NB4 (cell line): Measurements from ENCODE around the gene GPR132.

Source experiments
- DNase-seq: peaks from one replicate; pipeline ENCODE4 v3.0.0; 2010; ENCODE audit warnings: low read depth
- H3K4me3 ChIP-seq: one replicate; pipeline ENCODE4 v1.5.1; 2011; ENCODE audit warnings: mild to moderate bottlenecking, low read depth, low read length, moderate library complexity
- MYC ChIP-seq: IDR thresholded peaks from 2 replicates; pipeline ENCODE4 v1.6.1; 2011; ENCODE audit warnings: low read depth, low read length
- POLR2A ChIP-seq: IDR thresholded peaks from 2 replicates; pipeline ENCODE4 v1.6.1; 2011; ENCODE audit warnings: mild to moderate bottlenecking; ENCODE audit not compliant: insufficient read length; ENCODE audit errors: extremely low read depth
- TF ChIP-seq, protein P1 (sequence below): IDR thresholded peaks from one replicate; pipeline ENCODE4 v1.5.1; 2012; ENCODE audit warnings: low read depth, low read length
- TF ChIP-seq, protein P2 (sequence below): IDR thresholded peaks from 2 replicates; pipeline ENCODE4 v1.6.1; 2011; ENCODE audit warnings: low read depth, low read length

Gene GPR132

DNA sequence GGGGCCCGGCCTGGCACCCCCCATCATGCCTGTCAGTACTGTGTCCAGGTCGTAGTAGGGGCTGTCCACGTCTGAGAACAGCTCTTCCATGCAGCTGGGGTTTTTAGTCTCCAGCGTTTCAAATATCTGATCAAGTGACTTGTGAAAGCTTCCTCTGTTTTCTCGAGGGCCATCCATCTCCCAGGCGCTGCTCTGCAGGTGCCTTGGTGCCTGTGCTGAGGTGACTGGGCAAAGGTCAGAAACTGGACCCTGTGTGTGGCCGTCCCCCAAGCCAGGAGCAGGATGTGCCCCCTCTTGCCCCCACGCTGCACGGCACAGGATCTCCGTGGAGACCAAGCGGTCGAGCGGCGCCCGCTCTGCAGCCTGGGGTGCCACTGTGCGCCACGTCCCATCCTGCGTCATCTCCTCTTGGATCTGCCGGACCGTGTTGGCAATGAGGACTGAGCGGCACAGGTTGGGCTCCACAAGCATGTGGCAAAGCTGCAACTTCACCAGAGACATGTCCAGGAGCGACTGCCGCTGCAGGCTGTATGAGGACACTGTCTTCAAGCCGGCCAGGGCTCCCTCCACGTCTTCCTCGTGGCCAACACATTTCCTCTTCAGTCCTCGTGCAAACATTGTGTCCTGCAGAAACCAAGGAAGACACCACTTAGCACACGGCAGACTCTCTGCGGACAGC lies 53.8 kb downstream of the GPR132 start:
- TF ChIP-seq POLR2A (no peak), MYC (no peak)
- TF ChIP-seq, protein P1, sequence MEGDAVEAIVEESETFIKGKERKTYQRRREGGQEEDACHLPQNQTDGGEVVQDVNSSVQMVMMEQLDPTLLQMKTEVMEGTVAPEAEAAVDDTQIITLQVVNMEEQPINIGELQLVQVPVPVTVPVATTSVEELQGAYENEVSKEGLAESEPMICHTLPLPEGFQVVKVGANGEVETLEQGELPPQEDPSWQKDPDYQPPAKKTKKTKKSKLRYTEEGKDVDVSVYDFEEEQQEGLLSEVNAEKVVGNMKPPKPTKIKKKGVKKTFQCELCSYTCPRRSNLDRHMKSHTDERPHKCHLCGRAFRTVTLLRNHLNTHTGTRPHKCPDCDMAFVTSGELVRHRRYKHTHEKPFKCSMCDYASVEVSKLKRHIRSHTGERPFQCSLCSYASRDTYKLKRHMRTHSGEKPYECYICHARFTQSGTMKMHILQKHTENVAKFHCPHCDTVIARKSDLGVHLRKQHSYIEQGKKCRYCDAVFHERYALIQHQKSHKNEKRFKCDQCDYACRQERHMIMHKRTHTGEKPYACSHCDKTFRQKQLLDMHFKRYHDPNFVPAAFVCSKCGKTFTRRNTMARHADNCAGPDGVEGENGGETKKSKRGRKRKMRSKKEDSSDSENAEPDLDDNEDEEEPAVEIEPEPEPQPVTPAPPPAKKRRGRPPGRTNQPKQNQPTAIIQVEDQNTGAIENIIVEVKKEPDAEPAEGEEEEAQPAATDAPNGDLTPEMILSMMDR = no peak
- TF ChIP-seq, protein P2, sequence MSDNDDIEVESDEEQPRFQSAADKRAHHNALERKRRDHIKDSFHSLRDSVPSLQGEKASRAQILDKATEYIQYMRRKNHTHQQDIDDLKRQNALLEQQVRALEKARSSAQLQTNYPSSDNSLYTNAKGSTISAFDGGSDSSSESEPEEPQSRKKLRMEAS = no peak
- H3K4me3 ChIP-seq = no peak overlapping the region
- DNase-seq = no peak

DNA sequence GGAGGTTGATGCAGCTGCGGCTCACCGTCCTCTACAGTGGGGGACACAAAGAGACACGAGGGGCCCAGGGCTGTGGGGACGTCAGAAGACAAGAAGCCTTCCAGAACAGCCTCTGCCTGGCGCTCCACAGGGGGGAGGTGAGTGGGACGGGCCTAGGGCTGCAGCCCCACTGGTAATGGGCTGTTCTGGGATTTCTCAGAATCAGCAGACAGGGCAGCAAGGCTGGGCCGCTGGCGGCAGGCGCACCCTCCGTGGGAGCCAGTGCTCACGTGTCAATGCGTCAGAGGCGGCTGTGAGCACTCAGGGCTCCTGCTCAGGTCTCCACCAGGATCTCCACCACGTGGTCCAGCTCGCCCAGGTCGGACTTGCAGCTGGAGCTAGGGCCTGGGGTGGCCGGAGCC lies 54.3 kb downstream of the GPR132 start:
- TF ChIP-seq, protein P2 = no peak
- TF ChIP-seq, protein P1 = no peak
- TF ChIP-seq POLR2A (no peak), MYC (no peak)
- no peak for DNase-seq
- H3K4me3 ChIP-seq = no peak overlapping the region

DNA sequence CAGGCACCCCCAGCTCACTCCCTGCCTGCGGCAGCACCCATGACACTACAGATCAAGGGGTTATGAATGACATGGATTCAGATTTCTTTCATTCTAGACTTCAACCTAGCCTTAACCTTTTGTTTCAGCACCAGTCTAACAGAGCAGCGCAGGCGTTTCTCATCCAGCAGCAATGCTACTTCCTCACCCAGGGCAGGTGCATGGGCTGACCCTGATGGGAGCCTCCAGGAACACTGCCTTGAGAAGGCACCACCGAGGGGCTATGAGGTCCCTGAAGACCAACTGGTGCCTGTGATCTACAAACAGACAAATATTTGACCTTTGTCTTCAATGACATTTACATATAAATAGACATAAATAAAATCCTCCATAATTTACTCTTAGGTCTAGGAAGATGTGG lies 55.1 kb downstream of the GPR132 start:
- no peak for DNase-seq
- H3K4me3 ChIP-seq = no peak overlapping the region
- TF ChIP-seq, protein P2 = no peak
- TF ChIP-seq MYC = no peak
- no peak for TF ChIP-seq POLR2A

DNA sequence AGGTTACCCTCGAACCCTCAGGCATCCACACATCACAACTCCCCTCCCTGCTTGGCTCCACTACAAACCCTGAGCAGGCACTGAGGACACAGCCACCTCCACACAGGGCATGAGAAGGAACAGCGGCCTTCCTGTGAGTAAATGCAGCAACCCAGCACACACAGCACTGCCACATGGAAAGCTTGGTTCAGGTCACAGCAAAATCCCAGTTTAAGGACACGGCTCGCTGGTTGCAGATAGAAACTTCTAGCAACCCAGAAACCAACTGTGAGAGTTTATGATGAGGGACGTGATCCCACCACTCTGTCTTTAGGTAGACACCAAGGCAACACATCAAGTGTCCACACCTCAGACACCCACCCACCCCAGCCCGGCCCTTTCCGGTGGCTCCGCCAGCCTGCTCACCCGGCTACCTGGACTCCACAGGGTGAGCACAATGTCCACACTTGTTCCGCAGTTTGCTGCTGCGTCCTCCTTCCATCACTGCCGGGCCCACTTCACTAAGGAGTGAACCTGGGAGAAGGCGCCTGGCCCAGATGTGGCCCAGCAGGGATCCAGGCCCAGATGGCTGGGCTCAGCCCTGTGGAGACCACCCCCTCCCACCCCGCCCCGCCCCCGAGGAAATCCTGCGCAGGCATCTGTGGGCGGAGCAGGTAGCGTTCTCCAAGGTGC lies 57.5 kb downstream of the GPR132 start:
- DNase-seq = no peak
- no peak overlapping the region for H3K4me3 ChIP-seq
- TF ChIP-seq MYC = no peak
- TF ChIP-seq, protein P1 = no peak

DNA sequence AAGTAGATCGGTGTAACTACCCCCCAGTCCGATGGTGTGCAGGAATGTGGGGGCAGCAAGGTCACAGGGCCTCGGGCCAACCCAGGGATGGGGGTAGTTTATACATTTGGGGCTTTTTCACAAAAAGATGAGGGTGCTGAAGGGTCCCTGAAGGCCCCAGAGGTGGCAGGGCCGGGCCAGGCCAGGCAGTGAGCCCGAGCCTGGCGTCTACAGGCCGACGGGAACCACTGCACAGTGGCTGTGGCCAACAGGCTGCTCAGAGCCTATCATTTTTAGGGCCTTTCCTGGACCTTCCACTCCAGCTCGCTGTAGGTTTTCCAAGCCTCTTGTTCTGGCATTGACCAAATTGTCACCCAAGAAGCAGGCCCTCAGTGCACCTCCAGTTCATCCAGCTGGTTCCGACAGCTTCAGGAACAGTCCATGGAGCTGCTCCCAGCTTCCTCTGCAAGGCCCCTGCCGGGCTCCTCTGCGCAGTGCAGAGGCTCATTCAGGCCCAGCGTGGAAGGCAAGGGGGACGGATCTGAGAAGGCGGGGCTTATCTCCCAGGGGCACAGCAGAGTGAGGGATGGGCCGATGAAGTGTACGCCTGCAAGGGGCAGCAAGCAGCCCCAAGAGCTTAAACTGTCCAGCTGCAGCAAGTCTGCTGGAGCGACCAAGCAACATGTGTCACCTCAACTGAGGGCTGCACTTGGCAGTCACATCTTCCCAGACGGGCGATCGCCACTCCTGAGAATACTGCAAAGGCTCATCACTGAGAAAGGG lies 58.2 kb downstream of the GPR132 start:
- TF ChIP-seq POLR2A = no peak
- no peak for TF ChIP-seq MYC
- TF ChIP-seq, protein P1 = no peak
- TF ChIP-seq, protein P2 = no peak
- no peak for DNase-seq
- H3K4me3 ChIP-seq = no peak overlapping the region
